ENCODE measurements around the gene KRR1. TPM values are rescaled to one million over a fixed set of nuclear protein-coding genes. Genes with fewer than 3 reads are reported as not detected.

The KRR1 gene
- polyA plus RNA-seq, 1 donor, result 104 TPM

Other genes with a start within 250 kb of the KRR1 start
- 11.5 TPM for gene CAPS2, start 181.3 kb downstream of the KRR1 start, polyA plus RNA-seq (ENCODE audit: insufficient read length)
- gene GLIPR1L1, start 176.9 kb downstream of the KRR1 start, polyA plus RNA-seq (ENCODE audit: insufficient read length), result 0.43 TPM
- gene GLIPR1L2, start 120.5 kb downstream of the KRR1 start, polyA plus RNA-seq (ENCODE audit: insufficient read length), result 2.6 TPM
- 19.4 TPM for gene GLIPR1, start 30.9 kb downstream of the KRR1 start, polyA plus RNA-seq (ENCODE audit: insufficient read length)

All from left kidney (tissue), 1 donor.